ENCODE results near the gene ADAMTS9. TPM values are rescaled to one million over a fixed set of nuclear protein-coding genes. Genes with fewer than 3 reads are reported as not detected.

The ADAMTS9 gene
- total RNA-seq, 1 experiment from 2014 or later, result 0.46 TPM

DNA sequence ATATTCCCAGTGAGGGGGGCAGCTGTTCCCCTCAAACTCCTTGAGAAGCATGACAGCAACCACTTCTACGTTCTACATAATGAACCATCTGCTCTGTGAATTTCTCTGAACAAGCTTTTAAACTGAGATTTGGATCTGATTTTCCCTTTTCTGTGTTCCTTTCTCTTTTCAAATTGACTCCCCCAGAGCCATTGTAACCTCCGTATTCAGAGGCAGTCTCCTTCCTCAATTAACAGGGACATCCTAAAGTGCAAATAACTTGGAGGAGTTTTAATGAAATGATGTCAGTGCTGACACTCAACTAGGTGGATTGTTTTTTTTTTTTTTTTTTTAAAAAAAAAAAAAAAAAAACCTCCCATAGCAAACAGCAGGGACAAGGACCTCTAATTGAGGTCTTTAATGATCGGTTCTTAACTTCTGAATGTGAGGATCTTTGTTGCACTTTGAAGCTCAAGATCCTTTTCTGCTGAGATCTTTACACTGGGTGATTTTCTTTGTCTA is 48.8 kb downstream of the ADAMTS9 start:
- Mint-ChIP-seq H3K36me3 (ENCODE audit: insufficient read depth in 1 of 3, low read depth in 3 of 3) (no peaks in the 10 kb centered on the region), H3K4me3 (no peak overlapping the region), H3K4me1 (peaks cover 16 to 29% of the 10 kb centered on the region in 2 experiments), H3K27me3 (ENCODE audit: low read depth) (peaks cover 1% of the 10 kb centered on the region; the same call in 1 of the 2 replicates), H3K27ac (no peak overlapping the region), H3K9me3 (no peaks in the 10 kb centered on the region)
- Histone ChIP-seq H2BK5ac (ENCODE audit: insufficient read length, low read length) (no peak overlapping the region), H2BK20ac (ENCODE audit: low read depth, low read length, poor library complexity, severe bottlenecking) (no peak overlapping the region), H3K4ac (ENCODE audit: low read depth, low read length) (no peak overlapping the region), H3K79me2 (ENCODE audit: insufficient read depth, low read length) (no peaks in the 10 kb centered on the region), H3T11ph (ENCODE audit: low read length) (no peak overlapping the region), H4K20me1 (ENCODE audit: control insufficient read depth, insufficient read depth, insufficient read length) (no peaks in the 10 kb centered on the region), H2AFZ (ENCODE audit: low read length) (no peak overlapping the region), H2BK15ac (ENCODE audit: low read depth, low read length) (no peak overlapping the region), H3K23ac (ENCODE audit: insufficient read length, low read depth, low read length) (no peak overlapping the region), H3K27me3 (ENCODE audit: insufficient read depth, low read length) (no peaks in the 10 kb centered on the region), H2BK12ac (ENCODE audit: insufficient read length, low read depth, low read length) (no peak overlapping the region), H3K4me2 (ENCODE audit: insufficient read depth, insufficient read length, low read length) (no peak overlapping the region), H4K91ac (ENCODE audit: insufficient read length, low read depth, low read length) (no peak overlapping the region), H3K18ac (ENCODE audit: insufficient read length, low read depth, low read length) (no peak overlapping the region), H3K9me3 (ENCODE audit: control insufficient read depth, low read depth, low read length) (no peaks in the 10 kb centered on the region), H3K27ac (ENCODE audit: insufficient read length, low read depth, low read length) (no peak overlapping the region), H3K14ac (ENCODE audit: insufficient read depth, low read length) (no peak overlapping the region), H3K9ac (ENCODE audit: extremely low read depth, insufficient read length, low read length) (no peak overlapping the region), H2BK120ac (ENCODE audit: low read depth, low read length, poor library complexity, severe bottlenecking) (no peak overlapping the region), H3K4me1 (ENCODE audit: insufficient read depth, low read length) (peaks cover 4% of the 10 kb centered on the region; the same call in 1 of the 2 replicates), H3K56ac (ENCODE audit: insufficient read length, low read depth, low read length) (no peak overlapping the region), H2AK5ac (ENCODE audit: insufficient read length, low read length) (no peak overlapping the region), H3K79me1 (ENCODE audit: insufficient read depth, low read depth, low read length, poor library complexity, severe bottlenecking) (no peaks in the 10 kb centered on the region), H4K8ac (replicated peaks; ENCODE audit: insufficient read length, low read depth, low read length) (no peak overlapping the region), H3K23me2 (ENCODE audit: insufficient read length, low read depth, low read length, poor library complexity, severe bottlenecking) (no peaks in the 10 kb centered on the region), H4K5ac (ENCODE audit: insufficient read length, low read depth, low read length) (no peak overlapping the region)
- no CpG with 5 or more reads among the region's 3 CpGs for WGBS (ENCODE audit: extremely low coverage, insufficient read length, low lambda C conversion rate)
- DNase-seq, result no peak
- TF ChIP-seq, protein P1, sequence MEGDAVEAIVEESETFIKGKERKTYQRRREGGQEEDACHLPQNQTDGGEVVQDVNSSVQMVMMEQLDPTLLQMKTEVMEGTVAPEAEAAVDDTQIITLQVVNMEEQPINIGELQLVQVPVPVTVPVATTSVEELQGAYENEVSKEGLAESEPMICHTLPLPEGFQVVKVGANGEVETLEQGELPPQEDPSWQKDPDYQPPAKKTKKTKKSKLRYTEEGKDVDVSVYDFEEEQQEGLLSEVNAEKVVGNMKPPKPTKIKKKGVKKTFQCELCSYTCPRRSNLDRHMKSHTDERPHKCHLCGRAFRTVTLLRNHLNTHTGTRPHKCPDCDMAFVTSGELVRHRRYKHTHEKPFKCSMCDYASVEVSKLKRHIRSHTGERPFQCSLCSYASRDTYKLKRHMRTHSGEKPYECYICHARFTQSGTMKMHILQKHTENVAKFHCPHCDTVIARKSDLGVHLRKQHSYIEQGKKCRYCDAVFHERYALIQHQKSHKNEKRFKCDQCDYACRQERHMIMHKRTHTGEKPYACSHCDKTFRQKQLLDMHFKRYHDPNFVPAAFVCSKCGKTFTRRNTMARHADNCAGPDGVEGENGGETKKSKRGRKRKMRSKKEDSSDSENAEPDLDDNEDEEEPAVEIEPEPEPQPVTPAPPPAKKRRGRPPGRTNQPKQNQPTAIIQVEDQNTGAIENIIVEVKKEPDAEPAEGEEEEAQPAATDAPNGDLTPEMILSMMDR (conservative IDR thresholded peaks at IDR 0.05), result no peak
